OCI-LY3 (cell line): Measurements from ENCODE around the gene NTNG2.

ENCODE experiments used
- H2AFZ ChIP-seq: fragments of 200-600, 300-600 bp; shearing (Covaris generic); 2 replicates; pipeline ENCODE4 v1.6.0; 2014; ENCODE audit warnings: antibody characterized with exemption, low read depth, low read length
- H3K27ac ChIP-seq: fragments of 200-600, 300-600 bp; sonication (generic); 2 replicates; pipeline ENCODE4 v1.5.1; 2014; ENCODE audit warnings: mild to moderate bottlenecking, low read length, moderate library complexity, mixed read lengths
- H3K27me3 ChIP-seq: fragments of 200-600, 300-600 bp; sonication (generic); 2 replicates; pipeline ENCODE4 v1.6.1; 2014; ENCODE audit warnings: low read depth, low read length, mixed read lengths
- H3K36me3 ChIP-seq: fragments of 200-600, 300-600 bp; sonication (generic); replicated peaks from 2 replicates; pipeline ENCODE3; 2014; ENCODE audit warnings: low read depth, low read length, mixed read lengths
- H3K4me1 ChIP-seq: fragments of 300-600, 200-600 bp; sonication (generic); 2 replicates; pipeline ENCODE4 v1.6.1; 2014; ENCODE audit warnings: low read length, mixed read lengths
- H3K4me2 ChIP-seq: fragments of 200-600, 300-600 bp; sonication (generic); 2 replicates; pipeline ENCODE4 v1.6.1; 2014; ENCODE audit warnings: low read length, mixed read lengths
- H3K4me3 ChIP-seq: fragments of 300-600, 200-600 bp; sonication (generic); 2 replicates; pipeline ENCODE4 v1.5.1; 2014; ENCODE audit warnings: antibody characterized with exemption, mild to moderate bottlenecking, low read length, moderate library complexity
- H3K79me2 ChIP-seq: fragments of 300-600, 200-600 bp; shearing (Covaris generic); 2 replicates; pipeline ENCODE4 v1.6.1; 2014; ENCODE audit warnings: mild to moderate bottlenecking, low read length, mixed read lengths
- H3K9ac ChIP-seq: fragments of 300-600, 200-600 bp; shearing (Covaris generic); 2 replicates; pipeline ENCODE4 v1.6.0; 2014; ENCODE audit warnings: mild to moderate bottlenecking, low read length, moderate library complexity
- H3K9me3 ChIP-seq: fragments of 200-600, 300-600 bp; shearing (Covaris generic); 2 replicates; pipeline ENCODE4 v1.6.1; 2014; ENCODE audit warnings: low read length, mixed read lengths; ENCODE audit not compliant: insufficient read depth
- H4K20me1 ChIP-seq: fragments of 200-600, 300-600 bp; sonication (generic); 2 replicates; pipeline ENCODE4 v1.6.1; 2016; ENCODE audit warnings: low read length, mixed read lengths; ENCODE audit not compliant: insufficient read depth
- CTCF ChIP-seq: fragments of 200-600, 300-600 bp; sonication (generic); IDR thresholded peaks from 2 replicates; pipeline ENCODE4 v1.5.1; 2014; ENCODE audit warnings: antibody characterized with exemption, low read length, low read depth
- EZH2phosphoT487 ChIP-seq: fragments of 200-600 bp; shearing (Covaris generic); IDR thresholded peaks from 2 replicates; pipeline ENCODE4 v1.6.1; 2018; ENCODE audit warnings: antibody characterized with exemption, mixed run types, low read depth

The NTNG2 gene

GRCh38 chr9:132201139-132201538, 39.3 kb downstream of the NTNG2 start:
- Histone ChIP-seq H4K20me1 (no peaks in the 10 kb centered on the region), H3K9me3 (no peaks in the 10 kb centered on the region), H3K79me2 (no peaks in the 10 kb centered on the region), H3K4me1 (peaks cover 12% of the 10 kb centered on the region), H2AFZ (no peak overlapping the region), H3K9ac (no peak overlapping the region), H3K4me3 (no peak overlapping the region), H3K36me3 (peaks cover 3% of the 10 kb centered on the region), H3K27ac (no peak overlapping the region), H3K4me2 (0 out of 2 replicates have a peak overlapping the region, but pooled peaks have one; percentile 43), H3K27me3 (peaks cover 26% of the 10 kb centered on the region)
- TF ChIP-seq EZH2phosphoT487 (no peak), CTCF (no peak)

DNA sequence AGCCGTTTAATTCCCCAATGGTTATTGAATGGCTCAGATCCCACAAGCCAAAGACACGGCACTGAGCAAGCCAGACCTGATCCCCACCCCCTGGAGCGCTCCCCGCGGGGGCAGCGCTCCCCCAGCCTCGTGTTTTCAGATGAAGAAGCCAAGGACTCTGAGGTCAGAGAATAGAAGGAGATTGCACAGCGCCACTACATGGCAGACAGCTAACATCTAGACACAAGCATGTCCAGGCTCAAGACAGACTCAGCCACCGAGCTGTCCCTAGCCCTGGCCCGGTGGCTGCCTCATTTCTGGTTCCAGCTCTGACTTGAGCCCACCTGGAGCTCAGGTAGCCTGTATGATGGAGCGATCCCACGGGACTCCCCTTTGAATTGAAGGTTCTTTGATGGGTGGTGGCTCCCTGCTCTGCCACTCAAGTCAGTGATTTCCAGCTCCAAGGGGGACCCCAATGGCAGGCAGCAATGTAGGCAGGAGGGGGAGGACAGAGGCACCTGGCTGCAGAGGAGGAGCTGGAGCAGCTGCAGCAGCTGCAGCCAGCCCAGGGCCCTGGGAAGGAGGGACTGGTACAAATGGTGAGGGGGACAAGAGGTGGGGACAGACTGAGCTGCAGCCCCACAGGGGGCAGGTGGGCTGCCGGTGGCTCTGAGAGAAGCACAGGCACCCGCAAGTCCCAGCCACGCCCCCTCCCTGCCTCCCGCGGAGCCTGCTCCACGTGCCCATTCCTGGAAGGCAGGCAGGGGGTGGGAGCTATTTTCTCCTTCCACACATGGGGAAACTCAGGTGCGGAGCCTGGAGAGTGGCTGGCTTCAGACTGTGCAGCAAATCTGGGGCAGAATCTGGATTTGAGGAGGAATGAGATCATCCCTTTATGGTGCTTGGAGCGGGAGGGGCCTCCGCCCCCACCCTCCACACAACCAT, 40.2 kb downstream of the NTNG2 start:
- peaks cover 26% of the 10 kb centered on the region for H3K27me3 ChIP-seq

GRCh38 chr9:132204883-132205282, 43.0 kb downstream of the NTNG2 start:
- no peaks in the 10 kb centered on the region for H3K36me3 ChIP-seq
- no peak overlapping the region for H3K4me2 ChIP-seq
- peaks cover 12% of the 10 kb centered on the region for H3K4me1 ChIP-seq
- H2AFZ ChIP-seq = no peak overlapping the region
- H3K79me2 ChIP-seq = no peaks in the 10 kb centered on the region
- H3K9ac ChIP-seq = no peak overlapping the region
- H4K20me1 ChIP-seq = no peaks in the 10 kb centered on the region
- no peak for TF ChIP-seq CTCF
- TF ChIP-seq EZH2phosphoT487 = no peak
- no peak overlapping the region for H3K4me3 ChIP-seq
- H3K27ac ChIP-seq = no peak overlapping the region
- H3K27me3 ChIP-seq = peaks cover 26% of the 10 kb centered on the region
- no peaks in the 10 kb centered on the region for H3K9me3 ChIP-seq

More for the DNA sequence above, 40.2 kb downstream of the NTNG2 start:
- peaks cover 12% of the 10 kb centered on the region for H3K4me1 ChIP-seq
- no peaks in the 10 kb centered on the region for H3K9me3 ChIP-seq
- no peak overlapping the region for H3K27ac ChIP-seq
- H3K79me2 ChIP-seq = no peaks in the 10 kb centered on the region
- H3K4me2 ChIP-seq = no peak overlapping the region
- H3K4me3 ChIP-seq = no peak overlapping the region
- H3K36me3 ChIP-seq = peaks cover 3% of the 10 kb centered on the region
- H2AFZ ChIP-seq = no peak overlapping the region
- no peak overlapping the region for H3K9ac ChIP-seq
- TF ChIP-seq CTCF (peak; percentile 43), EZH2phosphoT487 (no peak)
- no peaks in the 10 kb centered on the region for H4K20me1 ChIP-seq

- Histone ChIP-seq H2AFZ (no peak overlapping the region), H3K36me3 (no peaks in the 10 kb centered on the region), H3K4me3 (no peak overlapping the region), H3K79me2 (no peaks in the 10 kb centered on the region), H3K9ac (no peak overlapping the region), H4K20me1 (no peaks in the 10 kb centered on the region), H3K27ac (no peak overlapping the region), H3K4me2 (no peak overlapping the region), H3K9me3 (no peaks in the 10 kb centered on the region), H3K27me3 (peaks cover 16% of the 10 kb centered on the region), H3K4me1 (no peaks in the 10 kb centered on the region)
- TF ChIP-seq CTCF (no peak), EZH2phosphoT487 (no peak)
These were observed 45.4 kb downstream of the NTNG2 start for GRCh38 chr9:132207215-132207614.
